GM19025 (cell line): Measurements from ENCODE around the gene WDR72.

Experiments used
- ATAC-seq: cut with Tn5 transposase; IDR thresholded peaks from one replicate; pipeline ENCODE4 v1.9.1; 2021; ENCODE audit warnings: mild to moderate bottlenecking, low read depth, moderate library complexity; ENCODE audit not compliant: unreplicated experiment

WDR72 gene

DNA sequence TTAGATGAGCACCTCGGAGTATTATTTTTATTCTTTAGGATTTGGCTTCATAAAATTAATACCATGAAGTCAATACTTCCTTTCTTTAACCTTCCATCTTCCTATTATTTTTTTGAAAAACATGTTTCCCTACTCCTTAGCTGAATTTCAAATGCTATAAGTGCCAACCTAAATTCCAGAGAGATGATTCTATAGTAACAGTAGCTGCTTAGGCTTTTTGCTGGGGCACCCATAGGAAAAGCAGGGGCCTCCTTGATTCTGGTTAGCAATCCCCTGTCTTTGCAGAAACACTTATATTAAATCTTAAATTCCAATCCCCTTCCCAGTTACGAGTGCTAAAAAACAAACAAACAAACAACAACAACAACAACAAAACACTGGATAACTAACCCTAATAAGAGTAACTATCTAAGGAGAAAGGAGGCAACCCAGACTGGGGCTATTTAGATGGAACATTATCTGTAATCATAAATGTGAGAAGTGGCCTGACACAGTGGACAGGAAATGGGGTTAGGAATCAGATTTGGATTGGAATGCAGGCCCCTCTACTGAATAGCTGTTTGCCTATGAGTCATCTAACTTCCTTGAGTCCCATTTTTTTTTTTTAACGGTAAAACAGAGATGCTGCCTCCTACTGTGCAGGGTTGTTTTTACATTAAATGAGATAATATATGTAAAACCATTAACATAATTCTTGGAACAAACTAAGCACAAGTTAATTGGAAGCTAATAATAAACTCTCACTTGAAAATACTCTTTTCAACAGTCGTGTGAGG, 148.1 kb downstream of the WDR72 start:
- ATAC-seq = no peak

DNA sequence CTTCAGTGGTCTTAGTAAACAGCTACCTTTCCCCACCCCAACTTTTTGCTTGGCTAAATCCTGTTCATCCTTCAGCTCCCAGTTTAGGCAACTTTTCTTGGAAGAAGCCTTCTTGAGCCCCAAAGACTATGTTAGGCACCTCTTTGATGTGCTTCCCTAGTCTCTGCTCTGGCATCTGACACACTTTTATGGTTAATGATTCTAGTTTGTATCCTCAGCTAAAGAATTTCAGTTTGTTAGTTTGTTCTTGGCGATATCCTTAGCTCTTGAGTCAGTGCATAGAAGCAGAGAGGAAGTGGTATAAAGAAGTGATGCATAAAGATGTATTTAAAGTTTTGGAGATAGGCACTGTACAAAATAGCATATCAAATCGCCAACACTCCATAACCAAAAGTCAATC, 168.4 kb downstream of the WDR72 start:
- ATAC-seq = no peak

- ATAC-seq = no peak
Observed at GRCh38 chr15:53590380-53590779, 169.1 kb downstream of the WDR72 start.

GRCh38 chr15:53589520-53590057, 169.9 kb downstream of the WDR72 start:
- no peak for ATAC-seq

DNA sequence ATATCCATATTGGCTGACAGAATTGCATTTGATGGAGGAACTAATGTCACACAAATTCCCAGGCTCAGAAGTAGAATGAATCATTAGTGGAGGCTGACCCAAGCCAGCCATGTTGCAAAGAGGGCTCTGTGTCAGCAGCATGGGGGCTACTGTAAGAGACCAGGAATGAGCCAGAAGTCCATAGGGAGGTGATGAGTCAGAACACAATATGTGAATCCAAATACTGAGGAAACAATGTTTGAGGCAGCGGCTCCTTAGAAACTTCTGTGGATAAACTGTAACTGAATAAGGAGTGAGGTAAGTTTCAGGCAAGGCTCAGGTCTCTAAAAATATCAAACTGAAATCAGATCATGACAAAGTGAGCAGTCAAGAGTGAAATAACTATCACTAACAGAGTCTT, 170.7 kb downstream of the WDR72 start:
- ATAC-seq = no peak

GRCh38 chr15:53586799-53587198, 172.7 kb downstream of the WDR72 start:
- peak; percentile 53 for ATAC-seq

DNA sequence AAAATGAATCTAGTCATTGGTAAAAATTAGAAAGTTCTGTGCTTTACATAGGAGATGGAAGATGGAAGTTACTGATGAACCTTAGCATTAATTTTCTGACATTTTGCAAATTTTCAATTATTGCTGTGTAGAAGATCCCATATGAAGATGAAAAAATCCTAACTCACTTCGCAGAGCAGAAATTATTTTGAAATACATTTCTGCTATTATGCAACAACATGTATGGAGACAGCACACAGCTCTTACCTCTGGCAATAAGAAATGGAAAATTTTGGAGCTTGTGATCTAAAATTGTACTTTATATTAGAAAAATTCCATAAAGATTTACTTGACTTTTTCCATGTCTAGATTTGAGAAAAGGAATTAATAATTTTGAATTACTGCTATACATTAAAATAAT, 177.9 kb downstream of the WDR72 start:
- ATAC-seq = no peak

DNA sequence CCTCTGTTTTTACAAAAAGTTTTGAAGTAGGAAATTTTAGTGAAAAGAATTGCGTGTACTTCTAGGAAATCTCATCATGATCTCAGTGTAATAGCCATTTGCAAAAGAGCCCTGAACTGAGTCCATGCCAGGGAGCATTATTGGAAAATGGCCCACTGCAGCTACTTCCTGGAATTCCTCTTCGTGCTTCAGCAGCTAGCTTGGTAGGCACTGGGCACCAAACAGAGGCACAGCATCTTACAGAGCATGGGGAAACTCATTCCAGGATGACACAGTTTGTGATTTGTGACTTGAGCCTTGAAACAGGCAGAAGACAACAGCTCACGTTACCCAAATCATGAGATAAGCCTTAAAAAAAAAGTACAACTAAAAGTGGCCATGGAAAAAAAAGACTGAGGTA, 179.1 kb downstream of the WDR72 start:
- no peak for ATAC-seq

- no peak for ATAC-seq
Observed at GRCh38 chr15:53576841-53577240, 182.6 kb downstream of the WDR72 start.

DNA sequence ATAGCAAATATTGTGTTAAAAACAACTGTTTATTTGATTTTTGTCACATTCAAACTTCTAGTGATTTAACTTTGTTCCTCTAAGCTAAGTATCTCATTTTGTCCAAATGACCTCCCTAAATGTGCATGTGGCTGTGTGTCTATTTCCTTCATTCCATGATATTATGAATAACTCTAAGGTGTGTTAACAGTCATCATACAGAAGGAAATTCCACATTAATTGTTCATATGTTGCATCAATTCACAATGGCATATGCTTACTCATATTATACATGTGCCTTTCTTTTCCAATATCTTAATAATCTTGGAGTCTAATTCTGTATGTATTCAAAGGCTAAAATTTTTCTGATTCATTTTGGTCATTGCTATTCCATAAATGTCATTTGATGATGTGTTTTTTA, 186.4 kb downstream of the WDR72 start:
- ATAC-seq = no peak

- no peak for ATAC-seq
Observed at GRCh38 chr15:53569751-53570480, 189.5 kb downstream of the WDR72 start.

DNA sequence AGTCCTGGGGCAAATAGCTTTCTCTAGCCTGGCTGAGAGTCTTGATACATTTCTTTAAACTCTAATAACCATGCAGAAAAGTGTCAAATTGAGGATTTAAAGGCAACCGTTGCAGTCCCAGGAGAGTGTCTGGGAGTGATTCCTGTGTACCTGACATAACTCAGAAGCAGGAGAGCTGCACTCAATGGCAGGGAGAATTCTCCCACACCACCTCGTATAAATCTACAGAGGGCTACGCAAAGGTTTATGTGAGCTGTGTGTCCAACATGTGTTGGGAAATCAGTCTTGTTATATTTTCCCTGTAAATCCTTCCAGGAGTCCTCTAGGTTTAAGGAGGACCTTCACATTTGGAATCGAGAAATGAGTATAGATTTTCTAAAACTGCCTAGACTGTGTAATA, 192.6 kb downstream of the WDR72 start:
- no peak for ATAC-seq

- ATAC-seq = no peak
Observed at GRCh38 chr15:53565721-53566120, 193.7 kb downstream of the WDR72 start.

GRCh38 chr15:53564647-53565046, 194.8 kb downstream of the WDR72 start:
- ATAC-seq = no peak

- ATAC-seq = no peak
Observed at GRCh38 chr15:53563627-53564026, 195.8 kb downstream of the WDR72 start.

DNA sequence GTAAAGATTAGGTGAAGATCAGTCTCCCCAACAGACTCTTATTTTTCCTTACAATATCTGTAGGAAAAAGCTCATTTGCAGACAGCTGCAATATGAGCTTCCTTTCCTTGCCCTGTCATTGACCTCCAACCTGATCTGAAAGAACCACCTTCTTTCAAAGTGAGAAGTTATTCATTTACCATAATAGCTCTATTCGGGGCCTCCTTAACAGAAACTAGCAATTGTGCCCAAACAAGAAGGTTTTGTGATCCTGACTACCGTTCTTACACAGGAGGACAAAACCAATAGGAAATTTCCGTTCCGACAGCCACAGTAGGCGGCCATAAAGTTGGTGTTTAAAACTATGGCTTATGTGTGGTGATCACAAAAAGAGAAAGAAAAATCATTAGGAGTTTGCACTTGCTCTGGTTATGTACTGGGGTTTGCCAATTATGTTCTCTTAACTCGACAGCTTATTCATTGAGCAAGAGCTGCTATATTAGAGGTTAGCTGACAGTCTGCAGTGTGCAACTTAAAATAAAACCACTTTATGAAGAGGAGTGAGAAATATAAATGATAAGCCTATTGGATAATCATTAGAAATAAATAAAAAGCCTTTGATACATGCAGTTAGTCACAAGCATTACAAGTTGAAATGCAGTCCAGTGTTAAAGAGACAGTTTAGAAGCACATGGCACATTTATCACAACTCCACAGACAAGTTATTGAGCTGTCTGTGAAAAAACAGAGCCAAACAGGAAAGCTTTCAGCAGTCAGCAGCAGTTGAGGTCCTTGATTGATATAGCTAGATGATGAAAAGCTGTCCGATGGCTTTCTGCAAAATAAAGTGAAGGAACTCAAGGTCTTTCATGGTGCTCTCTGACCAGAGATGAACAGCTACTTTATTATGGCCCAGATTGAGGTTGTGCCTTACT, 199.8 kb downstream of the WDR72 start:
- ATAC-seq = no peak

- no peak for ATAC-seq
Observed at GRCh38 chr15:53558384-53558783, 201.1 kb downstream of the WDR72 start.

- no peak for ATAC-seq
Observed at GRCh38 chr15:53555226-53555625, 204.2 kb downstream of the WDR72 start.

DNA sequence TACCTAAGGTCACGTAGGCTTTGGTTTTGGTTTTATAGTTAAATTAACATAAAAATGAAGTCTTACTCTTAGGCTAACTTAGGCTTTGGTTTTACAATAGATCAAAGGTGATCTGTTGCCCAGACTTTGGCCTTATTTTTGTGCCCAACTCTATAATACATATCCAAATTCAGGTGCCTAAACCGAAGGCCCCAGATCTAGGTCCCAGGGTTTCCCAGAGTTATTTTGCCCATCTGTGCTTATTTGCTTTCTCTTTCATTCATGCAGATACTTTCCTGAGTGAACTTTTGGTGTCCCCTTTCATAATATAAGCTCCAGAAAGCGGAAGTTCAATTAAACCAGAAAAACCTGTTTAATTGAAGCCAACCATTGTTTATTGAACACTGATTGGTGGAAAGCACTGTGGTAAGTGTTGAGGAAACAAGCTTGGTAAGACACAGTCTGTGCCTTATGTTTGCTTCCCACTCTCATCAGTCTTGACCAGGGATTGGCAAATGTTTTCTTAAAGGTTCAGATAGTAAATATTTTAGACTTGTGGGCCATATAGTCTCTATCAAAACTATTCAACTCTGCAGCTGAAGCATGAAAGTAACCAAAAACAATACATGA, 209.7 kb downstream of the WDR72 start:
- no peak for ATAC-seq

DNA sequence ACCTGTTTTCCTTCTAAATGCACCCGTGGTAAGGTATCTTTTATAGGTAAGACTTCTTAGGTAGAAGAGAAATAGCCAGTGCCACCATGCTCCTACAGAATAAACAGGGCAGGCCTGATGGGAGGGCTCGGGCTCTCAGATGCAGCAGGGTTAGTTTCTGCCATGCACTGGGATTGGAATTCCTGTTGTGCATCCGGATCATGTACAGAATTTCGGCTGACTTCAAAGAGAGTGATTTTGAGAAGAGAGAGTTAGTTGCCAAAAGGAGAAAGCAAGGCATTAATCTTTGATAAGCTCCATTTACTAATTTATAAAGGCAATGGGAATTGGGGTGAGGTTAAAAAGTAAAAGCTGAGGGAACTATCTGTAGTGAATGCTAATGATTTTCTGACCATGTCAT, 211.2 kb downstream of the WDR72 start:
- ATAC-seq = no peak
